ENCODE measurements around the gene NUCKS1. TPM values are rescaled to one million over a fixed set of nuclear protein-coding genes. Genes with fewer than 3 reads are reported as not detected.

The NUCKS1 gene, protein sequence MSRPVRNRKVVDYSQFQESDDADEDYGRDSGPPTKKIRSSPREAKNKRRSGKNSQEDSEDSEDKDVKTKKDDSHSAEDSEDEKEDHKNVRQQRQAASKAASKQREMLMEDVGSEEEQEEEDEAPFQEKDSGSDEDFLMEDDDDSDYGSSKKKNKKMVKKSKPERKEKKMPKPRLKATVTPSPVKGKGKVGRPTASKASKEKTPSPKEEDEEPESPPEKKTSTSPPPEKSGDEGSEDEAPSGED
- total RNA-seq = 213 TPM
- long read RNA-seq, full-length matches to known transcripts = 2 of 125 reads
- long read RNA-seq, partial matches to known transcripts = 43 of 125 reads
- long read RNA-seq, other reads (novel, unspliced or antisense) = 80 of 125 reads

DNA sequence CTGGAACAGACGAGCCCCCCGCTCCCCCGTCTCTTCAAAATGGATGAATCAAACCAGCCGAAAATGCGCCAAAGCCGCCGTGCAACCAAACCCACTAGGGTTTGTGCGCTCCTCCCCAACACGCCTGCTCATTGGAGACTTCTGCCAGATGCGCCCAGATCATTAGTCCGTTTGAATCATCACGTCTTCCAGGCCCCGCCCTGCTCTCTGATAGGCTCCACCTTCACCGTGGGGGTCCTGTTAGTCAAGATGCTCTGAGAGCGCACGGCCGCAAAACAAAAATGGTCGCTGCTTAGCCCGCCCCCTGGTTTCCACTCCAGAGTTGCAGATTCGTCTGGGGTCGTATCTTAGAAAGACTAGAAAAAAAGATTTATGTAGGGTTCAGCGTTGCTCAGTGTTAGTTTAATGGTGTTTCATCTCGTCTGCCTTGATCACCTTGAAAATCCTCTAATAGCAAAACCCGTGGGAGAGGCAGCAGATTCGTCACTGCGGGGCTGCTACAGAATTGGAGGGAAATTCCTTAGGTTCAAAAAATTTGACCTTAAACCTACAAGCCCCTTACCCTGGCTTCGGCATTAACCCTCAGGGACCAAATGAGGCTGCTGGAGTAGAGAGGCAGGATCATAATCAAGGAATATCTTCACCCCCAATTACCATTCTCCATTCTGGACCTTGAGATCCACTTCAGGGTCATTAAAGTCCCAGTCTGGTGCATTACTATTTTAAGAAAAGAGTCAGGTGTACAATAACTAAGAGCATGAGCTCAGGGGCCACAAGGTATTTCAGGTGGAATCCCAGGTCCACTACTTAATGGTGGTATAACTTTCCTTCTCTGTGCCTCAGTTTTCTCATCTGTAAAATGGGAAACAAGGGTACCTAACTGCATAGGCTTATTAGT is at the start of gene NUCKS1:
Gene NUCKS1 (minus strand): TSS at position 45 of the 898 bp plus-strand sequence. CDS start 209 bp downstream, outside the sequence.
- intact Hi-C loops (cut with DNase I) = loop anchor here (2.0 kb wide), 1 partner anchor 24 kb away; the partner anchor contains the start of gene RAB29
- DNase-seq (ENCODE audit: low spot score) = peak; percentile 98

DNA sequence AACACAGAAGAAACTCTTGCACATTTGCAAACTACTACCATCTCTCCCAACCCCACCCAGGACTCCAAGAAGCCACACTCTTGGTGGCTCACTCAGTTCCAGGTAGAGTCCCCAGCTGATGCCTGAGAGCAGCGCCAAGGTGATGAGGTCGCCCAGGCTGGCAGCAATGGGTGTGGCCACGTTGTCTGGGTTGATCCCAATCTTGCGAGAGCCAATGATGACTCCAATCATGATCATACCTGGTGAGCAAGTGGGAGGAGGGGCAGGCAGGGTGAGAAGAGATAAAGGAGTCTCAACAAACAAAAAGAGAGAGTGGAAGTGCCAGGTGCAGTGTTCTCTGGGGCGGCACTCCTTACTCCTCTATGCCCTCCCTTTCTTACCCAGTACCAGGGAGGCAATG is 48.6 kb upstream of the NUCKS1 start:
- intact Hi-C loops (cut with DNase I) = loop anchor here (10.0 kb wide), 1 partner anchor 306 kb away; no protein-coding TSS in a partner anchor
- DNase-seq (ENCODE audit: low spot score) = no peak

DNA sequence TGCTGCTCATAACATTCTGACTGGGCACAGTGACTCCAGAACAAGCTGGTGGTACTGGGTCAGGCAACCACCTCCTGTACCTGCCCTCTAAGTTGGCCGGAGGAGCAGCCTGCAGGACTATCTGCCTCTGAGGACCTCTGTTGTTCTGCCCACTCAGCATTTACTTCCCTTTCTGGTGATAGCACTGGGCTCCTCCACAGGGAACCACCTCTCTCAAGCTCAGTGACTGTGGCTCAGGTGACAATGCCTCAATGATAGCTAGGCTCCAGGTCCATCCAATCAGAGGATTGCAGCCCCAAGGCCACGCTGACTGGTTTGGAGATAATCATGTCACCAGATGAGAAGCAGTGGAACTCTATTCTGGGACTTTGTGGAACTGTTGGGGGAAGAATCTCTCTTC is 47.2 kb upstream of the NUCKS1 start:
- intact Hi-C loops (cut with DNase I) = loop anchor here (10.0 kb wide), 1 partner anchor 308 kb away; no protein-coding TSS in a partner anchor
- DNase-seq (ENCODE audit: low spot score) = no peak

DNA sequence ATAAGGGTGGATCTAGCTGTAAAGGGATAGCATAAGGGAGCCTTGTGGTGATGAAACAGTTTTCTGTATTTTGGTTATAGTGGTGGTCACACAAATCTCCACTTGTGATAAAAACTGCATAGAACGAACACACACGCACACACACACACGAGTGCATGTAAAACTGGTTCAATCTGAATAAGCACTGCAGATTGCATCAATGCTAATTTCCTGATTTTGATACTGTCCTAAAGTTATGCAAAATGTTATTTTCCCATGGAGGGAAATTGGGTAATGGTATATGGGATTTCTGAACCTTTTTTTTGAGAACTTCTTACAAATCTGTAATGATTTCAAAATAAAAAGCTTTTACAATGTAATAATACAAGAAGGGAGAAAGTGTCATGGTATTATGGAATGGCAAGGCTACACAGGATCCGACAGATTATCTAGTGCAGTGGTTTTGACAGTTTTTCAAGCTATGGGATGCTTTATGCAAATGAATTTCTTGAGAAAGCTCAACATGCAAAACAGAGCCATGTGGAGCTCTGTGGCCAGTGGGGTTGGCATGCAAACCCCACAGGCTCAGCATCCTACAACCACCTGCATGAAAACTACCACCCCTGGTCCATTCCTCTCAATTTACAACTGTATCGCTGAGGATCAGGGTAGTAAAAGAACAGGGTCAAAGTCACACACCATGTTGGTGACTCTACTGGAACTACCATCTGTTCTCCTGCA is 44.2 kb upstream of the NUCKS1 start:
- DNase-seq (ENCODE audit: low spot score) = no peak
- intact Hi-C loops (cut with DNase I) = loop anchor here (10.0 kb wide), 1 partner anchor 311 kb away; no protein-coding TSS in a partner anchor

DNA sequence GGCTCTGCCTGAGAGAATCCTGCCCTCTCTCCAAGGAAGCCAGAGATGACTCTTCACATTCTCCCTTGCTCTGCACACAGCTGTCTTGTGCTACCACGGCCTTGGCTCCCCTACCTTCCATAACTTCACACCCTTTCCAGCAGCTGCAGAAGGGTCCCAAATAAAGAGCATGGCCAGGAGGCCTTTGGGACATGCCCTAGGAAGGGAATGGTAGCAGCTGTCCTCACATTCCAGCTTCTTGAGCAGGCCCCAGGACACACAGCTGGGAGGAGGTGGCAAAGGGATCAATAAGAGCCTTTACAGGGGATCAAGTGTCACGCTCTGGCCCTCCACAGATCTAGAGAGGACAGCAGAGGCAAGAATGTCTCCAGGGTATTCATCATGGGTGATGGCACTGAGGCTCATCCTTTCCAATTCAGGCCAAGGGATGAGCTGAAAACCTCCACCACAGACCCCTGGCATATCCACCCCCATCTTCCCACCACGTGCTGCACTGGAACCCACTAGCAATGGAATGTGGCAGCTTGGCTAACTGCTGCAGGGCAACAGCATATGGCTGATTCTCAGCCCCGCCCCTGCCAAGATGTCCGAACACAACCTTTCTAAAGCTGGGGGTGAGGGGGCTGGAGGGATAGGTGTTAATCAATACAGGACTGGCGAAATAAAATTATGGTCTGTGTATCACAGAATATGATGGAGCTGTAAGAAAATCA is 43.1 kb upstream of the NUCKS1 start:
- intact Hi-C loops (cut with DNase I) = loop anchor here (10.0 kb wide), 1 partner anchor 312 kb away; no protein-coding TSS in a partner anchor
- no peak for DNase-seq (ENCODE audit: low spot score)

DNA sequence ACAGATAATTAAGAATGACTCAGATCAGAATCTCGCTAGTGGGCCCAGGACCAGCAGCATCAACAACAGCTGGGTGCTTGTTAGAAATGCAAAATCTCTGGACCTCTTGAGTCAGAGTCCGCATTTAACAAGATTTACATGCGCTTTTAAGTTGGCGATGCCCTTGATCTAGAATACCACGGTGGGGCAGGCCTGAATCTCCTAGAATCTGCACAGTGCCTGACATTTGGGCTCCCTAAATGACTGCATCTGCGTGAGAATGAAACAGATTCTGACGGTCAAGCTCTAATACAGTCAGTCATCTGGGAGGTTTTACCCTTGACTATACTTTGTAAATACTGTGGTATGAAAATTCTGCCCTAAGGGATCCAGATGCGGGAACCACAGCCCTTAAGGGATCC is 42.5 kb upstream of the NUCKS1 start:
- DNase-seq (ENCODE audit: low spot score) = no peak
- intact Hi-C loops (cut with DNase I) = loop anchor here (10.0 kb wide), 1 partner anchor 312 kb away; no protein-coding TSS in a partner anchor

DNA sequence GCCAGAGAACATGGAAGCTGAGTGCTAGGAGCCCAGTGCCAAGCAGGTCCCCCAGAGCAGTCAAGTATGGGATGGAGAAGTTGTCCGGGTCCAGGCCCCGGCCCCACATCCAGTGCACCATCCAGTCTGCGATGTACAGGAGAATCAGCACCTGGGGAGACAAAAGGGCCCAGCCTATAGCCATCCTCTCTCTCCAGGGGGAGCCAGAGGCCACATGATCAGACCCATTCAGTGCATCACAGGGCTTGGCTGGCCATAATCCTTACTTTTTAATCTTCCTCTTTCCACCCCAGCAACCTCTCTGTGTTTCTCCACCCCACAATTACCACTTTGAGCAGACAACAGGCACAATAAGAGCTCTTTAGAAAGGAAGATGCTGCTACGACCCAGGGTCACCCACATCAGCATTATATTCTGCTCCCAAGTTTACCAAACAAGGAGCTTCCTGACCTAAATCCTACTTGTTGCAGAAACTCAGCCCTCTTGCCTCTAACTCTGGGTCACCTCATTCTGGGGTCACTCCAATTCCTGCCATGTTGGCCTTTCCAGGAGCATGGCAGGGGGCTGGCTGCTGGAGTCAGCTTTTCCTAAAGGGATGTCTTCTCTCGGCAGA is 41.7 kb upstream of the NUCKS1 start:
- DNase-seq (ENCODE audit: low spot score) = no peak

DNA sequence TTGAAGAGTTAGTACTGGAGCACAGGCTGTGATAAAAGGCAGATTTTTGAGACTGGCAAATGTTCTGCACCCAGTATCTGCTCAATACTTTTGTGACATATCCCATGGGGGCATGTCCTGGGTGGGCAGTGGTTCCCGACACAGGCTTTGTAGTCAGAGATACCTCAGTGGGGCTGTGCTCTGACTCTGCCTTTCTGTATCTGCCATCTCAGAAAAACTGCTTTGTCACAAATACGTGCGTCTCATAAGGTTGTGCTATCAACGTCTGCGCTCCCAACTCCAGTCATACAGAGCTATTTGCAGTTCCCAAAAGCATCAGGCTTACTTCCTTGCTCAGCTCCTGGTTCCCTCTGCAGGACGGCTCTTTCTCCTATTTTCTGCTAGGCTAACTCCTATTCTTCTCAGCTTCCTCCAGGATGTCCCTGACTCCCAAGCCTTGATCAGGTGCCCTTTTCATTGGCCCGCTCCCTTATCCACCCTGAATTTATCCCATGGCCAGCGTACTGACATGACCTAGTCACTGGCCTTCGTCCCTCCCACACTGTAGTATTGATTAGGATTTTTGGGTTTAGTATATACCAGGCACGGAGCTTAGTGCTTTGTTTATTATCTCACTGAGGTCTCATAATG is 37.4 kb upstream of the NUCKS1 start:
- intact Hi-C loops (cut with DNase I) = no loop called here
- no peak for DNase-seq (ENCODE audit: low spot score)

More for the DNA sequence above, 41.7 kb upstream of the NUCKS1 start:
- intact Hi-C loops (cut with DNase I) = loop anchor here (2.0 to 10.0 kb wide), 3 partner anchors 127 to 313 kb away; no protein-coding TSS in a partner anchor

DNA sequence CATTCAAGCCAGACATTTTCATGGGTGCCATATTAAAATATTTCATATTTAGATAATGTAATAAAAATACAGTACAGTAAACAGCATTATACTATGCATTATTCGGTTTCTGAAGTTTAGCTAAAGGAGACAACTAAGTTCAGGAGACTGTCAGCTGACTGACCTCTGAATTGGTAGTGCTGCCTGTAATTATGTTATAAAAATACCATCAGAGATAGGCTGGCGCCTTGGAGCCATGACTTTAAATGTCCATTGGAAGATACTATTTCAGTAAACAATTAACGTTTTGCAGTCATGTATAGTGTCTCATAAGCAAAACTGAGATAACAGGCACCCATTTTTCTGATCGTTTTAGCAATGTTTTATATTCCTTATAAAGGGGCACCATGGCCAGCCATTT is 36.6 kb upstream of the NUCKS1 start:
- intact Hi-C loops (cut with DNase I) = no loop called here
- no peak for DNase-seq (ENCODE audit: low spot score)

DNA sequence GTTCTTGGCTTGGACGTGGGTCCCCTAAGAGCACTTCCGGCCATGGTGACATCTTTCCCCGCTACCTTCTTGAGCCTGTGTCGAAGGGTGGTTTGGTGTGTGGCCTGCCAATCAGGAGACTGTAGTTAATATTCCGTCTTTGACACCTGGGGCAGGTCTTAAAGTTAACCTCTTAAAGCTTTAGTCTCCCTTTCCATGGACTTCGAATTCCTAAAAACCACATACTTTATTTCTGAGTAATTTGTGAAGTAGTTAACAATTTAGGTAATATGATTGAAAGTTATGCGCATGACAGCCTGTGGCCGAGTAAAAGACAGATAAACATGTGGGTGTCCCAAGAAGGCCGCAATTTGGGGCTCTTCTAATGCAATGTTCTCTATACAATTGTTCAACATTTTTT is 35.5 kb upstream of the NUCKS1 start:
- intact Hi-C loops (cut with DNase I) = no loop called here
- no peak for DNase-seq (ENCODE audit: low spot score)

DNA sequence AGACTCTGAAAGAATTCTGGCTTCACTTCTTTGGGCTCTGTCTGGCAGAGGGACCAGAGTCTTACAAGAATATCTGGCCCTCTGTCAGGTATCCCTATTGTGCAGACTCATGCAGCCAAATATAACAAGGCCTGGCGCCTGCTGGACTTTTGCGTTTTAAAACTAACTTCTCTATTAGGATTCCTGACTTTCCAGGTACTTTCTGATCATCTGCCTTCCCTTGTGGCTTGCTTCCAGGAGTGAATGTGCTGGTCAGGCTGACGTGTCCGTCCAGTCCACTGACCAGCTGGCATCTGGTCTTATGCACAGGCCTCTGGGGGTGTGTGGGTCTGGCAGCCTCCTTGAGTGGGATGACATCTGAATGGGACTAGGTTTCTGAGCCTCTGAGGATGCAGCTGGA is 33.9 kb upstream of the NUCKS1 start:
- DNase-seq (ENCODE audit: low spot score) = no peak
- intact Hi-C loops (cut with DNase I) = no loop called here

DNA sequence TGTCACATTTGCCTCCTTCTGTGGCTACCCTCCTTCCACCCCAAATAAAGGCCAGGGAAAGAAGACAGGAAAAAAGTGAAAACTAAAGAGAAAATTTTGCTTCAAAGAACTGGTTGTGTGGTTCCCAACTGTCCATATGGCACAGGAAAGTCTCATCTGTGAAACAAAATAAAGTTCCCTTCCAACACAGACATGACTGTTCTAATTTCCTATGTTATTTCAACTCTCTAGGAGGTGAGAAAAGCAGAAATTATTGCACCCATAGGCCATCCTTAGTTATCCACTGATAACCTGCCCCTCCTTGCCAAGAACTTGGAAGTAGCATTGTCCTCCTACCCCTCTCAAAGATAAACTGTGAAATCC is 33.4 kb upstream of the NUCKS1 start:
- DNase-seq (ENCODE audit: low spot score) = no peak
- intact Hi-C loops (cut with DNase I) = no loop called here

DNA sequence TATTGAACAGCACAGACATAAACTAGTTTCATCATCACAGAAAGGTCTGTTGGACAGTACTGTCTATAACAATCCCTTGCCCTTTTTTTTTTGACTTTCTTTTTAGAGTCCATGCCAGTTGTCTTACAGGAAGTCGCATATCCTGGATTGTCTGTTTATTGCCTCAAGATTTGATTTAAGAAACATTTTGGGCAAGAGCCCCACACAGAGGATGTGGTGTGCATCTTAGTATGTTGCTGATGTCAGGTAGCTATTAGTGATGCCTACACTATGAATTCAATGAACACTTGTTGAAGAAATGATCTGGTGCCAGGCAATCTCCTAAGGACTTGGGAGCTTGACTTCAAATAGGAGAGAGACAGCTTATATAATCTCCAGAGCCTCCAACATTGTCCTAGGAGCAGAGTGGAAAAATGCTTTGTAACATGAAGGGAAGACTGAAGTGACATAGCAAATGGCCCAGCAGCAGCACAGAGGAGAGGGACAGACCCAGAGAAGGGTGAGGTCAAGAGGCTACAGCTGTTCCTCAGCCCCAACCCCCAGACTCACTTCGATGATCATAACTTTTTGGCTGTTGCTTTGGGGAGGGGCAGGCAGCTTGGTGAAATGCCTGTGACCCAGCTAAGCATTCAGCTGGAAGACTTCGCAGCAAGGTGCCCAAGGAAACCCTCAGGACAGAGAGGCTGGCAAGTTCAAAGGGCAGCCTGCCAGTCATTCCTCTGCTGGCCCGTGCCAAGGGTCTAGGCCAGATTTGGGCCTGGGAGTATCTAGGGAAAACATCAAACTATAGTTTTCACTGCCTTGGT is 32.8 kb upstream of the NUCKS1 start:
- no peak for DNase-seq (ENCODE audit: low spot score)
- intact Hi-C loops (cut with DNase I) = no loop called here

DNA sequence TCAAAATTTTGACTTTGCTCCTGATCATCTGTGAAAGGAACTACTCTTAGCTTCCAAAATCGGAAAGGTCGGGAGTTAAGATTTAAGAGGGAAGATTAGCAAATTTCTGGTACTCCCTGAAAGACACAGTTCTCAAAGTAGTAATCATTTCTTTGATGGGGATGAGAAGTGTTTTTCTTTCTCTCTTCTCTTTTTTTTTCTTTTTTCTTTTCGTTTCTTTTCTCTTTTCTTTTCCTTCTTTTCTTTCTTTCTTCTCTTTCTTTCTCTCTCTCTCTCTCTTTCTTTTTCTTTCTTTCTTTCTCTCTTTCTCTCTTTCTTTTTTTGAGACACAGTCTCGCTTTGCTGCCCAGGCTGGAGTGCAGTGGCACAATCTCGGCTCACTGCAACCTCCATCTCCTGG is 30.4 kb upstream of the NUCKS1 start:
- intact Hi-C loops (cut with DNase I) = no loop called here
- DNase-seq (ENCODE audit: low spot score) = no peak

DNA sequence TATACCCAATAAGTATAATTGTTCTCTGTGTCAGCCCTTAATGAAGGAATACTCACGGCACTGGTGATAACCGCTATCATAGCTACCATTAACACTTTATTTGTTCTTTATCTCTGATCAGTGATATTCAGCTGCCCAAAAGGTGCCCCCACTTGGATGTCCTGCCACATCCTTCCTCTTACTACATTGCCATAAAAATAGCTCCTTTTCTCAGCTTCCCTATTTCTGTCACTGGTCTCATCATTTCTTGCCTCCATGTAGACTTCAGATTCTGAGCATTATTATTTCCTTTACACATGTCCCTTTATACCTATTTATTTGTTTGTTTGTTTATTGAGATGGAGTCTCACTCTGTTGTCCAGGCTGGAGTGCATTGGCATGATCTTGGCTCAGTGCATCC is 28.0 kb upstream of the NUCKS1 start:
- intact Hi-C loops (cut with DNase I) = no loop called here
- no peak for DNase-seq (ENCODE audit: low spot score)

DNA sequence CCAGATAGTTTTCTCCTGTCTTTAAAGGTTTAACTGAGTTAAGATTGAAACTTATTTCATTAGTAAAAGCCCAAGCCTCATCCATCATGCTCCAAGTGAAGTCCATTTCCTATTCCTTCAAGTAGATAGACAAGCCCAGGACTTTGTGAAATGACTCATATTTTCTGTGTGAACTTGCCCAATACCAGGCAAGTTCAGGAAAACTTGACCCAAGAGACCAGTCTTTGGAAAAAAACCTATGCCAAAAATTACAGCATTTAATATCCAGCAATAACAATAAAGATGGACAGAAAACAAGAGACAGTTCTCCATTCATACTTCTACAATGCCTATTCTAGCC is 25.7 kb upstream of the NUCKS1 start:
- intact Hi-C loops (cut with DNase I) = loop anchor here (2.0 kb wide), 1 partner anchor 25 kb away; the partner anchor contains the start of gene NUCKS1
- no peak for DNase-seq (ENCODE audit: low spot score)

DNA sequence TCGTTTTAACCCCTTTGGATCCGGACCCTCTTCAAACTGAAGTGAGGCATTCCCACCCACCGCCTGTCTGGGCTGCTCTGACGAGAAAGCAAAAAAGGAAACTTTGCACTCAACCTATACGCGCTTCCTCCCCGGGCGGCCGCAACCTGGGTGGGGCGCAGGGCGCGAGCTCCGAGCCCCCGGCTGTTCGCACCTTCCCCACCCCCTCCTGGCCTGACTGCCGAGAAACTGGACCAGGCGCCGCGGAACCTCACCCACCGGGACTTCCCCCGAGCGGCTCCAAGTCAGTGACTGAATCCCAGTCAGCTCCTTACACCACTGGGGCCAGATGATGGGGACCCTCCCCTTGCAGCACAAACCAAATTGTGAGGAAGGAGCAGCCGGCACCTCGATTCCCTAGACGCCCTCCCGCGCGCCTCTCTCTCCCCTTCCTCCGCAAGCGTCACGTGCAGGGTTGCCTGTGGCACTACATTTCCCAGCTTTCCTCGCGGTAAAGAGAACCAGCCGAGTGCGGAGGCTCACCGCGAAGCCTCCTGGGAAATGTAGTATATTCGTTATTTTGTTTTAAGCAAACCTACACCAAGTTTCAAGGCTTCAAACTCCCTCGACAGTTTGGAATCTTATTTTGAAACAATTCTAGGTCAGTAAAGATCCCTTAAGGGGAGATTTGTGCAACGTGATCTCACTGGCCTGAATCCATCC is 25.2 kb upstream of the NUCKS1 start, which contains the start of gene RAB29:
Gene RAB29 (minus strand): TSS at position 468 of the 702 bp plus-strand sequence. CDS start 526 bp downstream, outside the sequence.
- peak; percentile 94 for DNase-seq (ENCODE audit: low spot score)
- intact Hi-C loops (cut with DNase I) = loop anchor here (2.0 kb wide), 1 partner anchor 24 kb away; the partner anchor contains the start of gene NUCKS1
